ENCODE measurements around the gene ACO1. TPM values are rescaled to one million over a fixed set of nuclear protein-coding genes. Genes with fewer than 3 reads are reported as not detected.

Gene ACO1
- total RNA-seq, 1 donor, result 105 TPM

GRCh38 chr9:32406046-32406445 lies 21.6 kb downstream of the ACO1 start:
- Histone ChIP-seq H3K27me3 (ENCODE audit: insufficient read depth, low read length) (no peaks in the 10 kb centered on the region), H3K27ac (ENCODE audit: low read depth, low read length) (no peak overlapping the region), H4K20me1 (ENCODE audit: insufficient read depth, low read length) (no peaks in the 10 kb centered on the region), H2AFZ (ENCODE audit: low read length) (no peak overlapping the region), H3K4me3 (ENCODE audit: insufficient read depth, low read length) (no peak overlapping the region), H3K9me3 (ENCODE audit: low read depth, low read length) (no peaks in the 10 kb centered on the region), H3K4me2 (ENCODE audit: insufficient read depth, low read length) (no peak overlapping the region), H3K36me3 (ENCODE audit: insufficient read depth, low read length) (peaks cover 58% of the 10 kb centered on the region), H3K4me1 (ENCODE audit: insufficient read depth, low read length) (no peaks in the 10 kb centered on the region), H3K79me2 (ENCODE audit: insufficient read depth, low read length) (peaks cover 40% of the 10 kb centered on the region)
- no peak for TF ChIP-seq CTCF (IDR thresholded peaks at IDR 0.05; ENCODE audit: extremely low read depth, low read depth, low read length)
- DNase-seq (ENCODE audit: insufficient read length, low spot score, missing footprints), result no peak

GRCh38 chr9:32411753-32412152 lies 27.3 kb downstream of the ACO1 start:
- no peak for DNase-seq (ENCODE audit: insufficient read length, low spot score, missing footprints)
- no peak overlapping the region for H3K27ac ChIP-seq (ENCODE audit: low read depth, low read length)
- H3K4me3 ChIP-seq (ENCODE audit: insufficient read depth, low read length), result no peak overlapping the region
- peaks cover 58% of the 10 kb centered on the region for H3K36me3 ChIP-seq (ENCODE audit: insufficient read depth, low read length)
- TF ChIP-seq CTCF (IDR thresholded peaks at IDR 0.05; ENCODE audit: extremely low read depth, low read depth, low read length), result no peak
- no peaks in the 10 kb centered on the region for H3K79me2 ChIP-seq (ENCODE audit: insufficient read depth, low read length)
- no peaks in the 10 kb centered on the region for H3K4me1 ChIP-seq (ENCODE audit: insufficient read depth, low read length)
- no peak overlapping the region for H2AFZ ChIP-seq (ENCODE audit: low read length)
- H4K20me1 ChIP-seq (ENCODE audit: insufficient read depth, low read length), result no peaks in the 10 kb centered on the region
- no peak overlapping the region for H3K4me2 ChIP-seq (ENCODE audit: insufficient read depth, low read length)
- no peaks in the 10 kb centered on the region for H3K27me3 ChIP-seq (ENCODE audit: insufficient read depth, low read length)
- no peaks in the 10 kb centered on the region for H3K9me3 ChIP-seq (ENCODE audit: low read depth, low read length)

- Histone ChIP-seq H3K4me2 (ENCODE audit: insufficient read depth, low read length) (no peak overlapping the region), H2AFZ (ENCODE audit: low read length) (no peak overlapping the region), H4K20me1 (ENCODE audit: insufficient read depth, low read length) (no peaks in the 10 kb centered on the region), H3K9me3 (ENCODE audit: low read depth, low read length) (no peaks in the 10 kb centered on the region), H3K27ac (ENCODE audit: low read depth, low read length) (no peak overlapping the region), H3K4me1 (ENCODE audit: insufficient read depth, low read length) (no peaks in the 10 kb centered on the region), H3K79me2 (ENCODE audit: insufficient read depth, low read length) (no peaks in the 10 kb centered on the region), H3K27me3 (ENCODE audit: insufficient read depth, low read length) (no peaks in the 10 kb centered on the region), H3K4me3 (ENCODE audit: insufficient read depth, low read length) (no peak overlapping the region), H3K36me3 (ENCODE audit: insufficient read depth, low read length) (peaks cover 57% of the 10 kb centered on the region)
- DNase-seq (ENCODE audit: insufficient read length, low spot score, missing footprints), result no peak
- no peak for TF ChIP-seq CTCF (IDR thresholded peaks at IDR 0.05; ENCODE audit: extremely low read depth, low read depth, low read length)
These were observed 28.0 kb downstream of the ACO1 start for GRCh38 chr9:32412440-32412839.

GRCh38 chr9:32413424-32413823 lies 29.0 kb downstream of the ACO1 start:
- no peak for TF ChIP-seq CTCF (IDR thresholded peaks at IDR 0.05; ENCODE audit: extremely low read depth, low read depth, low read length)
- no peaks in the 10 kb centered on the region for H3K27me3 ChIP-seq (ENCODE audit: insufficient read depth, low read length)
- peaks cover 56% of the 10 kb centered on the region for H3K36me3 ChIP-seq (ENCODE audit: insufficient read depth, low read length)
- H3K4me1 ChIP-seq (ENCODE audit: insufficient read depth, low read length), result no peaks in the 10 kb centered on the region
- H3K9me3 ChIP-seq (ENCODE audit: low read depth, low read length), result no peaks in the 10 kb centered on the region
- DNase-seq (ENCODE audit: insufficient read length, low spot score, missing footprints), result no peak
- no peak overlapping the region for H2AFZ ChIP-seq (ENCODE audit: low read length)
- H3K27ac ChIP-seq (ENCODE audit: low read depth, low read length), result no peak overlapping the region
- H3K79me2 ChIP-seq (ENCODE audit: insufficient read depth, low read length), result no peaks in the 10 kb centered on the region
- H3K4me3 ChIP-seq (ENCODE audit: insufficient read depth, low read length), result no peak overlapping the region
- no peak overlapping the region for H3K4me2 ChIP-seq (ENCODE audit: insufficient read depth, low read length)
- no peaks in the 10 kb centered on the region for H4K20me1 ChIP-seq (ENCODE audit: insufficient read depth, low read length)
